Stimulated activated CD8-positive, alpha-beta memory T cell treated with anti-CD3 and anti-CD28 coated beads, Interleukin-7, amount 100 ng/mL, for 48 hours (primary cell): ENCODE results near the gene STIM1.
"Not testable (repeated sequence)": the region's sequence is repeated elsewhere in the genome, so short reads cannot be mapped to it uniquely, and the experiment has no call there.

Experiments
- DNase-seq, 2 donors: peaks; one replicate each; pipeline ENCODE4 v3.0.0-alpha.2; 2020; ENCODE audit warnings: low read depth in 1 of 2; ENCODE audit errors: extremely low read depth in 1 of 2

The STIM1 gene

GRCh38 chr11:3879967-3880542 lies 24.6 kb downstream of the STIM1 start:
- DNase-seq = no peak

DNA sequence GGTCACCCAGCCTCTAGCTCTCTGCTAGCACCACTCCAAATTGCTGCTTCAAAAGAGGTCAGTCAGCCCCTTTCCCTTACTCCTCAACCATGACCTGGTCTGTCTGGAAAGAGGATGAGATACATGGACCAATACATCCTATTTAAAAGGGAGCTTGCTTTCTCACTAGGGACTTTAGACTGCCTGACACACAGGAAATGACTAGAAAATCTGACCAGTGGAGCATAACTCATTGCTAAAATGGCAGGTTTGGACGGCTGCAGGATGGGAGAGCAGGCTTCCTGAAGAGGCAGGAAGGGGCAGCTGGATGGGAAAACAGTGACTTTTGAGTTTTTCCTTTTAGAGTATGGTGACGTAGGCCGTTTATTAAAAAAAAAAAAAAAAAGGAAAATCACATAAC lies 25.3 kb downstream of the STIM1 start:
- DNase-seq = no peak

- no peak for DNase-seq
Measured at GRCh38 chr11:3882655-3883054, 27.2 kb downstream of the STIM1 start.

DNA sequence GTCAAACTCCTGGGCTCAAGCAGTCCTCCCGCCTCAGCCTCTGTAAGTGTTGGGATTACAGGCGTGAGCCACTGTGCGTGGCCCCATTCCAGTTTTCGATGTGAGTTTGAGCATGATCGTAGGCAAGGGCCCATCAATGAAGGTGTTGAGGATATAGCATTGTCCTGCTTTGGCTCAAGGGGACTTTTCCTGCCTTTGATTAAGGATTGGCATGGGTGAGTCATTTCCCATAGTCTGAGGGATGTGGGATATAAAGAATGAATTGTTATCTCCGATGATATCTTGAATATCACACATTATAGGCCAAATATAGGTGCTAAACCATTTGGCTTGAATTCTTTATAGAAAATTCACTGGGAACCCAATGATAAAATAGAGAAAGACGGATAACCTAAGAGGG lies 30.4 kb downstream of the STIM1 start:
- DNase-seq = no peak

DNA sequence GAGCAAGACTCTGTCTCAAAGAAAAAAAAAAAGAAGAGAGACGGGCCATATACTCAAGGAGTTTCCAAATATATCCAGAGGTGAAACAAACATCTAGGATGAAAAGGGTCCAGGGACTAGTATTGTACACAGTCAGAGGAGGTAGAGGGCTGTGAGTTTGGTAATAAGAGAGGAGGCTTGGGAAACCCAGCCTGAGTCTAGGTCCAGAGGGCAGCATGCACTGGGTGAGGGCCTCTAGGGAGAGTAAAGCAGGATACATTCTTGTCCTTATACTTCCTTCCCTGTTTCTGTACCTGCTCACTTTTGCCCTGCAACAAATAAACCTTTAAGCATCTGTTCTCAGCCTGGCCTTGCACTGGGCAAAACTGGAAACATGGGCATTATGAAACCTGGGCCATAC lies 31.5 kb downstream of the STIM1 start:
- DNase-seq = no peak

- DNase-seq = no peak
Measured at GRCh38 chr11:3888876-3889275, 33.4 kb downstream of the STIM1 start.

DNA sequence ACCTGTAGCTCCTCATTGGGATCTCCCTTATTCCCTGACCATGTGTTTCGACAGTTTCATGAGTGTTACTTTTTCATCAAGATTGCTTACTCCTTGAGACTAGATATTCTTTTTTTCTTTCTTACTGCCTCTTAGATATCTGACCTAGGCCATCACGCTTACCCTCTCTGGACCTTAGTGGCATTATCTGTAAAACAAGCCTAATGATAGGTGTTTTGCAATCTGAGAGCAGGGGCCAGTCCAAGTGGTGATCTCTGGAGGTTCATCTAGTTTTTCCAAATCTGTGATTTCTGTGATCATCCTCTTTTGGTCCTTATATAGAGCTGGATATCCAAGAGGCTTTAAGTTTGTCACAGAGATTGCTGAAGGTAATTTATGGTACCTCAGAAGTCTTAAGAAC lies 34.5 kb downstream of the STIM1 start:
- DNase-seq = no peak

- DNase-seq = no peak
Measured at GRCh38 chr11:3890806-3891205, 35.3 kb downstream of the STIM1 start.

DNA sequence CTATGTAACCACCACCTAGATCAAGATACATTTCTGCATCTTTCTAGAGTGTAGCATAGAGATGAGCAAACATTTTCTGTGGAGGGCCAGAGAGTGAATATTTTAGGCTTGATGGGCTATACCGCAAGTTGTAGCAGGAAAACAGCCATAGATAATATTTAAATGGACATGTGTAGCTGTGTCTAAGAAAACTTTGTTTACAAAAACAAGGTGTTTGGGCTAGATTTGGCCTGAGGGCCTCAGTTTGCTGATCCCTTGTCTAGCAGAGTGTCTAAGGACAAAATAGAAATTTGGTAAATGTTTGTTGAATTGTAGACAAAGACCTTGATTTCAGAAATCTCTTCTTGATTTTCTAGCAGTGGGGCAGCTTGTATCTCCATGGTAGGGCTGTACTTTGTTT lies 36.3 kb downstream of the STIM1 start:
- DNase-seq = no peak

DNA sequence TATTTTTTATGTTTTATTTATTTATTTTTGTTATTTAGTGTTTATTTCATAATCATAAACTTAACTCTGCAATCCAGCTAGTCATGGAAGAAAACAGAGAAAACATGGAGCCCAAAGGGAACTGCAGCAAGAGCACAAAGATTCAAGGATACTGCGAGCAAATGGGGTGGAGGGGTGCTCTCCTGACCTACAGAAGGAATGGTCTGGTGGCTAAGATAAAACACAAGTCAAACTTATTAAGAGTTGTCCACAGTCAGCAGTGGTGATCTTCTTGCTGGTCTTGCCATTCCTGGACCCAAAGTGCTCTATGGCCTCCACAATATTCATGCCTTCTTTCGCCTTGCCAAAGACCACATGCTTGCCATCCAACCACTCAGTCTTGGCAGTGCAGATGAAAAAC lies 36.7 kb downstream of the STIM1 start:
- DNase-seq = no peak

GRCh38 chr11:3893311-3893710 lies 37.8 kb downstream of the STIM1 start:
- DNase-seq = no peak

- DNase-seq = no peak
Measured at GRCh38 chr11:3894128-3894731, 38.8 kb downstream of the STIM1 start.

DNA sequence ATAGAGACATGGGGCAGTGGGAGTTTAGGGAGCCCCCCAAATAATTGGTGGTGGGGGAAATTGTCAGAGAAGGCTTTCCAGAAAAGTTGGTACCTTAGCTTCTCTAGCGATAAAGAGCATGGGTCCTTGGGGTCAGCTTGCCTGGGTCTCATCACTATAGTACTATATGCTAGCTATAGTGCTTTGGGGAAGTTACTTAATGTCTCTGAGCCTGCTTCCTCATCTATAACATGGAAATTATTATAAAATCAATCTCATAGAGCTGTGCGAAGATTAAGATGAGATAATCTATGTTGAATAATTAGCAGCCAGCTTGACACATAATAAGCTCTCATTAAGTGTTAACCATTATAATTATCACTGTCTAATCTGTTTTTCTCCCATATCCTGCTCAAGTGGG lies 41.2 kb downstream of the STIM1 start:
- DNase-seq = no peak

GRCh38 chr11:3900230-3900629 lies 44.8 kb downstream of the STIM1 start:
- DNase-seq = not testable (repeated sequence)

DNA sequence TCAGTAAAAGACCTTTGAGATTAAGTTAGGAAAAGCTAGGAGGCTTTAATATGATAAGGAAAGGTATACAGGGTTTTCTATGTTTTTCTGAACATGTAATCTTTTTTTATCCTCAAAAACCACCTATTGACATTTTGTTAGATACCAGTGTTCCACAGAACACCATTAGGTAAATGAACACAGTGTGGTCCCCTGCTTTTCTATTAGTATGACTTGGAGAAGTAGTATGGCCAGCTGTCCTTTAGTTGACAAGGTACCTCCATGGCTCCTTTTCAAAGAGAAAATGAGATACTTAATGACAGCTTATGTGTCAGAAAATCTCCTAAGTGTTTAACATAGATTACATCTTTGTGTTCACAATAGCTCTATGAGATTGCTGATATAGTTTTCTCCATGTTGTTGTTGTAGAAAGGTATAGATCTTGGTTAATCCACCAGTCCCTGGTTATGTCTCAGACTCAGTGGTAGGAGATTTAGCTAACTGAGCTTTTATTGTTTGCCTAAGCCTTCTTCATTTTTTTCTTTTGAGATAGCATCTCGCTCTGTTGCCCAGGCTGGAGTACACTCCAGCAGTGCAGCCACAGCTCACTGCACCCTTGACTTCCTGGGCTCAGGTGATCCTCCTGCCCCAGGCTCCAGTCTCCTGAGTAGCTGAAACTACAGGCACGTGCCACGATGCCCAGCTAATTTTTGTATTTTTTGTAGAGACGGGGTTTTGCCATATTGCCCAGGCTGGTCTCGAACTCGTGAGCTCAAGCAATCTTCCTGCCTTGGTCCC lies 46.0 kb downstream of the STIM1 start:
- no peak for DNase-seq

GRCh38 chr11:3902441-3902840 lies 47.0 kb downstream of the STIM1 start:
- no peak for DNase-seq

GRCh38 chr11:3903207-3903896 lies 47.9 kb downstream of the STIM1 start:
- DNase-seq = no peak

DNA sequence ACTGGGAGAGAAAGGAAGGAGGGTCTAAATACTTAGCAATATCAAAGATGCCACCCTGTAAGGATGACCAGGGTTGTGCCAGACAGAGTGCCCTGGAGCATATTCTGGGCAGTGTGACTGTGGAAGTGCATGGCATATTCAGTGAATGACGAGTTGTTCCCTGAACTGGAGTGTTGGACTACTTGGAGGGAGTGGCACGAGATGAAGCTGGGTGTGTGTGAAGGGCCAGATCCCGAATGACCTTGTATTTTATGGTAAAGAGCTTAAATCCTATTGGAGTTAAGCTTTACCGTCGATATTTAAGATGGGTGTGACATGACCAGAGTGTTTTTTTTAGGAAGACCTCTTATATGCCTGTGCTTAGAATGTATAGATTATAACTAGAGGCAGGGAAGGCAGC lies 48.8 kb downstream of the STIM1 start:
- no peak for DNase-seq

DNA sequence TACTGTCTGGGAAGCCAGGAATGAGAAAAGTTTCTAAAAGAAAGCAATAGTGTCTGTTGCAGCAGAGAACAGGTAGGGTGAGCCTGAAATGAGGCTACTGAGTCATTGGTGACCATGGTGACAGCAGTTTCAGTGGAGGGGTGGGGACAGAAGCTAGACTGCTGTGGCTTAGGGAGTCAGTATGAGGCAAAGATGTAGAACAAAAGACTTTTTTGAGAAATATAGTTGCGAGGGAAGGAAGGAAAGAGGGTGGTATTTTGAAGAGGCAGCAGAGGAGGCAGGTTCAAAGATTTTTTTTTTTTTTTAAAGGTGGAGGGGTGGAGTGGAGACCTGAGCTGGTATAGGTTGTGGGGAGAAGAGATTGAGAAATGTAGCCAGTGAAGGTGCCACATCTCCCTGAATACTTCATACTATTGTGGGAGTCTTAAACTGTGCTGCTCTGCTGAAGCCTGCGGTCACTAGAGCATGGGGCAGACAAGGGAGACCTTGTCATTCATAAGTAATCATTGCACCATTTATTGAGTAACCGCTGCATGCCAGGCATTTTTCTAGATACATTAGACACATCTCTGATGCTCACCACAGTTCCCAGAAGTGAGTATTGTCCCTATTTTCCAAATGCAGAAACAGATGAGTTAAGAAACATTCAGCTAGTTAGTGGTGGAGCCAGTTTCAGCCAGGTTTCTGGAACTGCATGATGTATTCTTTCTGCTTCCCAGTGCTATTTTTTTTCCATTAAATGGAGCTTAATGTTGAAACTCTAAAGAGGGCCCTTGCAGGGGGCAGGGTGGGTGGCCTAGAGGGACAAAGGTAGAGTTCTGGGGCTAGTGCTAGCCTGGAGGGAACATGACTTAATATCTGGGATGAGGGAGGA lies 49.9 kb downstream of the STIM1 start:
- DNase-seq = peak in 1 of 2 donors; percentile 70

- DNase-seq = no peak
Measured at GRCh38 chr11:3906166-3906565, 50.7 kb downstream of the STIM1 start.

DNA sequence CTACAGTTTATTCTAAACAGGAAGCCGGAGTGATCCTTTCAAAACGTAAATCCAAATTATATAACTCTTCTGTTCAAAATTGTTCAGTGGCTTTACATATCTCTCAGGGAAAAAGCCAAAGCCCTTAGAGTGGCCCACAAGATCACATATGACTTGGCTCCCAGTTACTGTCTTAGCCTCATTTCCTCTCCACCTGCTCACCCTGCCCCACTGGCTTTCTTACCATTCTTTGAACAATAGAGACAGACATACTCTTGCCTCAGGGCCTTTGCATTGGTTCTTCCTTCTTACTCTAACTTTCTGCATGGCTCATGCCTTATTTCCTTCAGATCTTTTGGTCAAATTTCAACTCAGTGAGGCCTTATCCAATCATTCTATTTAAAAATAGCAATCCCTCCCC lies 52.1 kb downstream of the STIM1 start:
- no peak for DNase-seq
